ENCODE data around the gene MICAL2. TPM values are rescaled to one million over a fixed set of nuclear protein-coding genes. Genes with fewer than 3 reads are reported as not detected.
A peak's percentile ranks its signal among the peaks of the same experiment; 100 is the strongest.

The MICAL2 gene
- polyA plus RNA-seq, 4 donors, result 6.9 to 37.1 (median 8.3) TPM

DNA sequence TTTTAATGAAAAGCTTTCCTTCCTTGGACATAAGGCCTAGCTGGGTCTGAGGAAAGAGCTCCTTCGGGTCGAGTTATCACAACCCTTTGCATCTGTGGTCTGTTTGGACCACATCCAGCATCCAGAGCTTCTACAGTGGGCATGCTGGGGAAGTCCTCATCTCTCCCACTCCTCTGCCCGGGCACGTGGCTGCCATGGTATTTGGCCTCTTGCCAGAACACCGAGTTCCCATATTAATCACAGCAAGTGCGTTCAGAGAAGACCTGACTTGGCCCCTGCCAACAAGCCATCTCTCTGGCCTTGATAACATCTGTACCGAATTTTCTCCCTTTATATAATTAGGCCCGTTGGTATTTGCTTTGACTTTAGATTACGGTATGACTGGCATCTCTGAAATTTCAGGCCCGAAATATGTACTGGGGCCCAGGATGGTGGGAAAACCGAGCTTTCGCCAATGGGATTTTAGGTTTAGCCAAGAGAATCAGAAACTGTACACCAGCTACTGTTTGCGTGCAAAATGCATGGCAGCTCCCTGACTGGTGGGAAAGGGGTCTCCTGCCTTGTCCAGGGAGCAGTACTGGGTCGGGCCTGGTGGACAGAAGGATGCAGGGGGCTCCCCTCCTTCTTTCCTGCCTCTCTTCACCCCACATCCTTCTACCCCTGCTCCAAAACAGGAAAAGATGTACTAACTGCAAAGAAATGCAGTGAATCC lies 90.0 kb downstream of the MICAL2 start:
- DNase-seq (ENCODE audit: low read depth in 4 of 4, low spot score in 3 of 4), result no peak

DNA sequence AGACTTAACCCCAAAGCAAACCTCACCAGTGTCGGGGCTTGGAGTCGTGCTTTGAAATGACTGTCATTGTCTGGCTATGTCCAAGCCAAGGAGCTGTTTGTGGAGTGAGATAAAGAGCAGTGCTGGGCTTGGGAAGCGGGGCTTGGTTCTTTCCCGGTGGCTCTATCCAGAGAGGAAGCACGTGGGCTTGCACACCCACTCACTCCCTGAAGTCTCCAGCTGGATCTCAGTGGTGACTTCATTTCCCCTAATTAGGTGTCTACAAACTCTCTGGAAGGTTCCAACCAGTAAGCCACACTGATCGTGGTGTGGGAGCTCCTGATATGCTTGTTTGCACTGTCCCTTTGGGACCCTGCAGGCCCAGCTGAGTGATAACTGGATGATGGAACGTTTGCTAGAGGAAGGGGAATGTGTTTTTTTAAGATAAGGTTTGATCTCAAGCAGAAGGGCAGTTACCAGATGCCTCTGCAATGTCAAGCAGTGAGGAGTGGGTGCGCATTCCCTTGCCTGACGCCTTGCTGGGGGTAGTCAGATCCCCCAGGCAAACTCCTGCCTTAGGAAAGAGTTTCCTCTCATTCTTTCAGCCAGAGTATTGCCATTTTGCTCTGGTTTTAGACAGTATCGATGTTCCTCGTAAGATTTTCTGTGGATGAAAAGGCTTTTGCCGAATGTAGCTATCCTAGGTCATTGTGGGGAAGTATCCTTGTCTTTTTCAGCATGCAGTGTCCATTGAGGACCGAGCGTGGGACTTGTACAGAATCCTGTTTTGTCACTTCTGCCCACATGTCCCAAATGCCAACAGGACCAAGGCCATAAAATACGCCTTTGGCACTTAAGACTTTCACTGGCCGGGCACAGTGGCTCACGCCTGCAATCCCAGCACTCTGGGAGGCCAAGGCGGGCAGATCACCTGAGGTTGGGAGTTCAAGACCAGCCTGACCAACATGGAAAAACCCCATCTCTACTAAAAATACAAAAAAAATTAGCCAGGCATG lies 90.9 kb downstream of the MICAL2 start:
- peak in 1 of 4 donors; percentile 23 for DNase-seq (ENCODE audit: low read depth in 4 of 4, low spot score in 3 of 4)

DNA sequence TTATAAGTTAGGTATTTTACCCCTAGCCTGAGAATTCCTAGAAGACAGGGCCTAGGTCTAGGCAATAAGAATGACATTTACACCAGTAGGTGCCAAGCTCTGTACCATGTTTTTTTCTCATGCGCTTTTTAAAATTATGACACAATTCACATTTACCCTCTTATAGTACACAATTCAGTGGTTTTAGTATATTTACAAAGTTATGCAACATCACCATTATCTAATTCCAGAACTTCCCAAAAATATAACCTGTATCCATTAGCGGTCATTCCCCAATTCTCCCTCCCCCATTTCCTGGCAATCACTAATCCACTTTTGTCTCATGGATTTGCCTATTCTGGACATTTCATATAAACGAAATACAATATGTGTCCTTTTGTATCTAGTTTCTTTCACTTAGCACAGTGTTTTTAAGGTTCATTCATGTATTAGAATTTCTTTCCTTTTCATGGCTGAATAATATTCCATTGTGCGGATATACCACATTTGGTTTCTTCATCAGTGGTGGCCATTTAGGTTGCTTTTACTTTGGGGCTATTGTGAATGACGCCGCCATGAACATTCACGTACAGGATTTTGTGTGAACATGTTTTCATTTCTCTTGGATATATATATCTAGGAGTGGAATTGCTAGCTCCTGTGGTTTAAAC lies 92.4 kb downstream of the MICAL2 start:
- DNase-seq (ENCODE audit: low read depth in 4 of 4, low spot score in 3 of 4), result no peak

DNA sequence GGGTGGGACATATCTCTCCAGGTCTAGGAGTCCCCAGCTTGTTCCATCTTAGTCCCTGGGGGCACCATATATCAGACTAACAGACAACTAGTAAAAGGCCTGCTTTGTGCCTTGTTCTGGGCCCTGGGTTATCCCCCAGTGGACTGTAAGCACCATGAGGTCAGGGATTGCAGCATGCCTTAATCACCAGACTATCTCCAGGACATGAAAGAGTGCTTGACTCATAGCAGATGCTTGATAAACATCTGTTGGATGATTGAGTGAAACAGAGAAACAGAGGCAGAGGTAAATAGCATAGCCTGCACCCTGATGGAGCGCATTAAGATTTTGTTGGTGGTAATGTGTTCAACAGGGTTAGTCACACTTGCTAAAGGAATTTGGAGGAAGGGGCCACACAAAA lies 94.1 kb downstream of the MICAL2 start:
- DNase-seq (ENCODE audit: low read depth in 4 of 4, low spot score in 3 of 4), result no peak

DNA sequence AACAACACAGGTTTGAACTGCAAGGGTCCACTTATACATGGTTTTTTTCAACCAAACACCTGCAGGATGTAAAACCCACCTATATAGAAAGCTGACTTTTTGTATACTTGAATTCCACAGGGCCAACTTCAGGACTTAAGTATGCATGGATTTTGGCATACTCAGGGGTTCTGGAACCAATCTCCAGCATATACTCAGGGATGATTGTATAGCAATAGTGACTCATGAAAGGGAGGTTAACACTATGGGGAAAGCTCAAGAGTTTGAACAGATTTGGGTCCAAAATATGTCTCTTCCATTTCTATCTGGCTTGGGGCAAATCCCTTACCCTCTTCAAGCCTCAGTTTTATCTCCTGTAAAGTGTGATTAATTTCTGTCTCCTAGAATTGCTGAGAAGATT lies 94.9 kb downstream of the MICAL2 start:
- DNase-seq (ENCODE audit: low read depth in 4 of 4, low spot score in 3 of 4), result no peak

DNA sequence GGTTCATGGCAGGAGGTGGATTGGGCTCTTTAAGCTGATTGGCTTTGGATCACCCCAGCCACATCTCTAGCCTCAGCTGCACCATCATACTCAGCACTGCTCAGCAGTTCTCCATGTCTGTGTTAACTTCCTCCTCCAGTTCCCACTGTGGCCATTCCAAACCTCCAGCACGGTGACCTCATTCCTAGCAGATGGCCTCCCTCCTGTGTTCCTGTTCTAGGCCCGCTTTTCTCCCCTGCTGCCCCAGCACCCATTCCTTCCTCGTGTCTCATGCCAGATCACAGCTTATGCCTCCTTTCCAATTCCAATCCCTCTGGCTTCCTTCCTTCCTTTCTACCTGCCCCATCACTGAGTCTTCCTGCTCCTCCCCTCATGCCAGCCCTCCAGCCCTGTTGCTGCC lies 96.1 kb downstream of the MICAL2 start:
- no peak for DNase-seq (ENCODE audit: low read depth in 4 of 4, low spot score in 3 of 4)

DNA sequence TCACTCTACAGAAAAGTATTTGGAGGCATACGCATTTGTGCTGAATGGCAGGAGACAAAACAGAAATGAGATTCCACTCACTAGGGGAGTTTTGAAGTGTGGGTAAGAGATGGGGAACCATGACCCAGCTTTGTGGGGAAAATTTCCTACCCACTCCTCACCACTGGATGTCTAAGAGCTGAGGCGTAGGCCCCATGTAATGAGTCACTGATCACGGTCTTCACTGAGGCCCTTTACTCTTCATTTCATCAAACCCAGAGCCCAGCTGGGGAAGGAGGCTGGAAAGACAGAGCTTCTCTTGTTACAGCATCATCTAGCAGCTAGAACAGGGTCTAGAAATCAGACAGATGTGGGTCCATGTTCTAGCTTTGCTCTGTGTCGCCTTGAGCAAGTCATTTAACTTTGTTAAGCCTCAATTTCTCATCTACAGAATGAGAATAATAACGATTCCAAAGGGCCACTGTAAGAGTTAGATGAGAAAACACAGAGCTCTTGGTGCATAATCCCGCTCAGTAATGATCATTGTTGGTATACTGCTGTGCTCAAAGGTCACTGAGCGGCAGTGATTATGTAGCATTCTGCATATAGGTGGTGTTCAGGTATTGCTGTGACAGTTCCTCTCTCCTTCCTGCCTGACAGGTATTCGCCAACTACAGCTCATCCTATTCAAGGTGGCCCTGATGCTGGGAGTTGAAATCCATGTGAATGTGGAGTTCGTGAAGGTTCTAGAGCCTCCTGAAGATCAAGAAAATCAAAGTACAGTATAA lies 97.2 kb downstream of the MICAL2 start:
- no peak for DNase-seq (ENCODE audit: low read depth in 4 of 4, low spot score in 3 of 4)

DNA sequence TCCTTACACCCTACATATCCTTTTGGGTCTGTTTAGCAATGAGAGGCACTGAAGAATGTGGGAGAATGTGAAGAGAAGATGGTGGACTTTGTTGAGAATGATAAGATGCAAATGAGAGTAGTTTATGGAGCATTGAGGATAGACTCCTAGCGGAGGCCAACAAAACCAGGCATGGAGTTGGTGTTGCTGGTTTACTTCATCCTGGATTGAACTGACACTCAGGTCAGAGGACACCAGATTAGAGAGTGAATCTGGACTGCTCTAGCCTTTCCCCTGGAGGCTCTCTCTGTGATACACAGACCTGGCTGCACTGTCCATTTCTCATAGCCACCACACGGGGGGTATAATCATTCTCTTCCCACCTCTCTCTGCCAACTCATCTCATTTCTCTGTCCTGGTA lies 98.7 kb downstream of the MICAL2 start:
- DNase-seq (ENCODE audit: low read depth in 4 of 4, low spot score in 3 of 4), result no peak

DNA sequence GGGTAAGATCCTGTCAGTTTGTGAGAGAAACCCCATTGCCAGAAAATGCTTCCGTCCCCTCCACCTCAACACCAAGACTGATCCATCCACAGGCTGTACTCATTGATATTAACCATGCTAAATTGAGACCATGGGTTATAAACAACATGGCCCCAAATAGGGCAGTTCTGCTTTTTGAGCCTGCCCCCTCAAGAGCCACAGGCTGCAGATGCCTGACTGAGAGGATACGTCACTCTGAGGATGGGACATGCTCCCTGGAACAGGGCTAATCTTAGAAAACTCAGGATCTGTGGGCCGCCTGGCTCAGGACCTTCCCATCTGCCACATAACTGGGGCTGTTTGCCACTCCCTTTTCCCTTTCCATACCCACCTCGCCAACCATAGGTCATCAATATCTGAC lies 99.8 kb downstream of the MICAL2 start:
- no peak for DNase-seq (ENCODE audit: low read depth in 4 of 4, low spot score in 3 of 4)

DNA sequence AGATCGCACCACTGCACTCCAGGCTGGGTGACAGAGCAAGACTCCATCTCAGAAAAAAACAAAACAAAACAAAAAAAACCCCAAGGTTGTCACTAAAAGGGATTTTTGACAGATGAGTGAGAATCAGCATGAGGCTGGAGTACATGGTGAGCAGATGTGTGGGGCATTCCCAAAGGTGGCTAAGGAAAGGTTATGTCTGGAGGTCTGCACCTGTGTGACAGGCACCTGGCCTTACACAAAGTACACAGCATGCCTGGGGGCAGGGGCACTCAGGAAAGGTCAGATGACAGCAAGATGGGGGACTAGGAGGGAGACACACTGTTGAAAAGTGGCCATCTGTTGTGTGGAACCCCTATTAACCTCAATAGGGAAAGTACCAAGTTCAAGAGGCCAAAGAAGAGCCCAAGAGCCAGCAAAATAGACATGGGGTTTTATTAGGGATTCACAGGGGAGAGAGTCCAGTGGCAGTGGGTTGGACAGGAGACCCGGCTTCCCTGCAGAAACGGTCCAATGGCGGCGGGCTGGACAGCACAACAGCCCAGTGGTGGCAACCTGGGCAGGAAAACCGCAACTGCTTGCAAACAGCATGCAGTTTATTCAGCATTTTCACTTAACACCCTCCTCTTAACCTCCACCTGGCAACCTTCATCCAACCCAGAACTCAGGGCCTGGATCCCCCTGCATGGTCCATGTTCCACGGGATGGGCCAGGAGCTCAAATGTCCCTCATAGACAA lies 101.1 kb downstream of the MICAL2 start:
- no peak for DNase-seq (ENCODE audit: low read depth in 4 of 4, low spot score in 3 of 4)

DNA sequence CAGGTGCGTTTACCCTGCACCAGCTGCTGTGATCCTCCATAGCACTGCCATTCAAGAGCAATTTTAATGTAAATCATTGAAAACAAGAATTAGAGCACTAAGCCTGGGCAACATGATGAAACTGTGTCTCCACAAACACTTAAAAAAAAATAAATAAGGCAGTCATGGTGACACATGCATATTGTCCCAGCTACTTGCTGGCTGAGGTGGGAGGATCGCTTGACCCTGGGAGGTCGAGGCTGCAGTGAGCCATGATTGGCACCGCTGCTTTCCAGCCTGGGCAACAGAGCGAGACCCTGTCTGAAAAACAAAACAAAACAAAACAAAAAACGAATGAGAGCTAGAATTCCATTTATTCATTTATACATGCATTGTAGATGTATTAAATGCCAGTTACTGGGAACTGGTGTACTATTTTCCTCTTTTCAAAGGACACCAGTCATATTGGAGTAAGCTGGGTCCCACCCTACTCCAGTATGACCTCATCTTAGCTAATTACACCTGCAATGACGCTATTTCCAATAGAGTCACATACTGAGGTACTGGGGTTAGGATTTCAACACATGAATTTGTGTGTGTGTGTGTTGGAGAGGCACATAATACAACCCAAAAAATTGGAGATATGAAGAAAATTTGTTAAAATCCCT lies 101.9 kb downstream of the MICAL2 start:
- no peak for DNase-seq (ENCODE audit: low read depth in 4 of 4, low spot score in 3 of 4)

DNA sequence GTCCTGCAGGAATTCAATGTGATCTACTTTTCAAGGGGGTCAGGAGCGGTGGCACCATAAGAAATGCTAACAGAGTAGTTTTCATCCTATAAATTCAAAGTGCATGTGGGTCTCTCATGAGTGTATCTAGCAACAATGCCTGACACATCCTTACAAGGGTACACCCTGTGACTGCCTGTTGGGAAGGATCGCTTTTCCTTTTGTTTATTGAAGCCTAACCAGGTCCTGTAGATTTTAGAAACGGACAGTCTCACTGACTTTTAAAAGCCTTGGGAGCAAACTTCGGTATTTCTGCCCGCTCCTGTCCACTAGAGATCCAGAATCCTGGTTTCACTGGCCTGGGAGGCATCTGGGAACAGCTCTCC lies 102.4 kb downstream of the MICAL2 start:
- no peak for DNase-seq (ENCODE audit: low read depth in 4 of 4, low spot score in 3 of 4)

DNA sequence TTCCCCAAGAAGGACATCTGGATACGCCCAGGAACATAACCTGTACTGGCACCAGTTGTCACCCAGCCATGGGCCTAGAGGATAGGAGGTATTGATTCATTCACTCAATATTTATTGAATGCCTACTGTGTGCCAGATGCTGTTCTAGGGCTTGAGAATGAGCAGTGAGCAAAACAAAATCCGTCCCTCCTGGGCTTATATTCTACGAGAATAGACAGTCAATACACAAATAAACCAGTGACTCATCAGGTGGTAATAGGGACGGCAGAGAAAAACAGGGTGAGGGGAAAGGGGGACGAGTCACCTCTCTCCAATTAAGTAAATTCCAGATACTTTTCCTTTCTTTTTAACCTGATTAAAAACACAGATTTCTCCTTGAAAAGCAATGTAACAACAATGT lies 103.5 kb downstream of the MICAL2 start:
- DNase-seq (ENCODE audit: low read depth in 4 of 4, low spot score in 3 of 4), result no peak

DNA sequence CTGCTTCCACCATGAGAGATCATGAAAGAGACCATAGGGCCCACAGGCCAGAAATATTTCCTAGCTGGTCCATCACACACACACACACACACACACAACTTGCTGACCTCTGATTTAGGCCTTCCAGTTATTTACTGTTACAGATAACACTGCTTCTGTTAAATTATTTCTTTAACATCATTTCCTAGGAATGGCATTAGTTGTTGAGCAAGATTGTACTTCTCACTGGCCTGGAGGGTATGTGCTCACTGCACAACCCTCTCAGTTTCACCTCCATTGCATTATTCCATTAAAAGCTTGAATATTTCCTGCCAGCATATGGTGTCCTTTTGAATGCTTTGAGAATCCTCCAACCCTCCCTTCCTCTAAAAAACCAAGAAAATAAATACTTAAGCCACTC lies 104.4 kb downstream of the MICAL2 start:
- DNase-seq (ENCODE audit: low read depth in 4 of 4, low spot score in 3 of 4), result no peak

DNA sequence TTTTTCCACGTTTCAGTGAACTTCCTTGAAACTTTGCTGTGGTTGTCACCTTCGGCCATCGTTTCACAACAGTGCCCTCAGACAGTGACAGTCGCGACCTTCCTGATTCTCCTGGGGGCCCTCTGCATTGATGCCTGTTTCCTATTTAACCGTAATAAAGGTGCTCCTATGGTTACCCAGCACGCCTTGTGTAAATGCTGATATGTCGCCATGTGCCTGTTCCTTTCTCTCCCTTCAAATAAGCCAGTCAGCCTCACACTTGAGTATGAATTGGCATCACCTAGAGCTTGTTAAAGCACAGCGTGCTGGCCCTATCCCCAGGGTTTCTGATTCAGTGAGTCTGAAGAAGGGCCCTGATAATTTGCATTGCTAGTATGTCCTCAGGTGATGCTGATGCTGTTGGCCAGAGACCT lies 104.8 kb downstream of the MICAL2 start:
- DNase-seq (ENCODE audit: low read depth in 4 of 4, low spot score in 3 of 4), result no peak

DNA sequence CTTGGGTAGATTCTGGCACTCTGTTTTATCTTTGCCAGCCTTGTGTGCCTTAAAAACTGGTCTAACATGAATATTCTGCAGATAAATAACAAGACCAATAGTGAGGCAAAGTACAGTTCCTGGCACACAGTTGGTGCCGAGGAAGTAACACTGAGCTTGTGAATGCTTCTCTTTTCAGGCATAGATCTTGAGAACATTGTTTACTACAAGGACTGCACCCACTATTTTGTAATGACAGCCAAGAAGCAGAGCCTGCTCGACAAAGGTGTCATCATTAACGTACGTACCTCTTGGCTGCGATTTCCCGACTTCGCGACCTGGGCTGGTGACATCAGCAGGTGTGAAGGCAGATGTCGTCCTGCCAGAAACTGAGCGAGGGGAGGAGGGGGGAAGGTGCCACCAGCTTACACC lies 105.7 kb downstream of the MICAL2 start:
- DNase-seq (ENCODE audit: low read depth in 4 of 4, low spot score in 3 of 4), result no peak

DNA sequence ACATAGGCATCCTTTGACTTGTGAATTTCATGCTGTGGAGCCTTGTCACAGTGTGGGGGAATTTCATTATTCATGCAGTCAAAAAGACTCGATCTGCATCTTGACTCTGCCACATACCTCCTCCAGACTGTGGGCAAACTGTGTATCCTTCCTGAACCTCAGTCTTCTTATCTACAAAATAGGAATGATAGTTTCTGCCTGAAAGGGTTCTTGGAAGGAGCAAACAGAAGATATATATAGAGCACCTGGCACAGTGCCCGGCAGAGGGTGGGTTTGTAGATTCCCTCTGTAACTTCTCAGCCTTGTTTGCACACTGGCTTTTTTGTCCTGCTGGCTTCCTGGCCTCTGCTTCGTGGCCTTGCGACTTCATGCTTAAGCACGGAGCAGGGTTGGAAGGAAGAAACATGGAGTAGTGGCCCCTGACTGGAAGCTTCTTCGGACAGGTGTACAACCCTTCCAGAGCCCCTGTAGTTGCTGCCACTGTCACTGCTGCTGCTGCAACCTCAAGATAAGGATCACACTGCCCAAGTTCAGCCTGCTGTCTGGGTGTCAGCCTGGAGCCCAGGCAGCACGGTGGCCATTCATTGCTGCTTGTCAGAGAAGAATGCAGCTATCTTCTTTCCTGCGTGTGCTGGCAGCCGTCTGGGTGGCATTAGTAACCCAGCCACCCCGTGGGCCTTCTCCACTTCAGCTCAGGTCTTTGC lies 106.4 kb downstream of the MICAL2 start:
- DNase-seq (ENCODE audit: low read depth in 4 of 4, low spot score in 3 of 4), result no peak

DNA sequence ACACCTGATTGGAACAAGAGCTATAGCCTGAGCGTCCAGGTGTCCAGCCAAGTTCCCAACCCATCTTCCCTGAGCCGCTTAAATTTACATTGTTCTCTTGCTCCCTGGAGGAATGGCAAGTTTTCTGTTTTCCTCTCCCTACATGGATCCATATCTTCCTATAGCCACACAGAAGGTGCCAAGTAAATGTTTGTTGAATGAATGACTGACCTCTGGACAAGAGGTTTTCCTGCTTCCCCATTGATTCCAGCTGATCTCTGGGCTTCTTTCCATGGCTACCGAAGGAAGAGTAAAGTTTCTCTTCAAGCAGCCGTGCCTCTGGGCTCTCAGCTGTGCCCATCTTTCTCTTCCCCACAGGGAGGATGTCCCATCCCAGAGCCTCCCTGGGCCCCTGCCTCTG lies 107.5 kb downstream of the MICAL2 start:
- no peak for DNase-seq (ENCODE audit: low read depth in 4 of 4, low spot score in 3 of 4)

DNA sequence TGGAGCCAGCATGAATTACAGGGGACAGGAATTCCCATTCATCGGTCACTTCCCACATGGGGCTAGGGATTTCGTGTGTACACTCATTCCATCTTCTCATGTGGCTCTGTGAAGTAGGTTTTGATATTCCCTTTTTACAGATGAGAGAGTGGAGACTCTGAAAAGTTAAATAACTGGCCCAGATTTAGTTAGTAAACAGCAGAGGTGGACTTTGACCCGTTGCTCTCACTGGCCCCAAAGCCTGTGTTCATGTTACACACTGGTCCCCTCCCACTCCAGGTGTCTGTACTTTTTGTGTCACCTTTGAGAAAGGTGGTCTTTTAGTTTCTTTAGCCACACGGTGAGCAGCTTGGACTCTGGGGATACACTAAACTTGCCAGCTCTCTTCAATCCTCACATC lies 108.5 kb downstream of the MICAL2 start:
- DNase-seq (ENCODE audit: low read depth in 4 of 4, low spot score in 3 of 4), result no peak

Measured in left renal pelvis (tissue), 4 donors.